ENCODE results near the gene TAX1BP3. TPM values are rescaled to one million over a fixed set of nuclear protein-coding genes. Genes with fewer than 3 reads are reported as not detected.

The TAX1BP3 gene
- polyA plus RNA-seq, 4 donors: 97.5 to 110 (median 104) TPM

GRCh38 chr17:3635474-3636153 is 32.8 kb downstream of the TAX1BP3 start:
- DNase-seq (ENCODE audit: low read depth in 4 of 4, low spot score in 3 of 4): peak in 1 of 4 donors; percentile 21

GRCh38 chr17:3632287-3632686 is 36.1 kb downstream of the TAX1BP3 start:
- no peak for DNase-seq (ENCODE audit: low read depth in 4 of 4, low spot score in 3 of 4)

- DNase-seq (ENCODE audit: low read depth in 4 of 4, low spot score in 3 of 4): no peak
These were observed 37.6 kb downstream of the TAX1BP3 start for GRCh38 chr17:3630781-3631180.

GRCh38 chr17:3627769-3628167 is 40.6 kb downstream of the TAX1BP3 start:
- DNase-seq (ENCODE audit: low read depth in 4 of 4, low spot score in 3 of 4): no peak

- no peak for DNase-seq (ENCODE audit: low read depth in 4 of 4, low spot score in 3 of 4)
These were observed 41.3 kb downstream of the TAX1BP3 start for GRCh38 chr17:3626831-3627768.

GRCh38 chr17:3622977-3623594 is 45.3 kb downstream of the TAX1BP3 start:
- DNase-seq (ENCODE audit: low read depth in 4 of 4, low spot score in 3 of 4): no peak

- no peak for DNase-seq (ENCODE audit: low read depth in 4 of 4, low spot score in 3 of 4)
These were observed 47.1 kb downstream of the TAX1BP3 start for GRCh38 chr17:3621146-3621720.

- DNase-seq (ENCODE audit: low read depth in 4 of 4, low spot score in 3 of 4): no peak
These were observed 53.1 kb downstream of the TAX1BP3 start for GRCh38 chr17:3615160-3615870.

GRCh38 chr17:3613124-3613523 is 55.3 kb downstream of the TAX1BP3 start:
- no peak for DNase-seq (ENCODE audit: low read depth in 4 of 4, low spot score in 3 of 4)

Other genes starting within 250 kb of the TAX1BP3 start
- under 1 TPM in 1 of 4 donors, not detected in 3; 0.06 TPM for gene OR1E2, start 234.7 kb downstream of the TAX1BP3 start, polyA plus RNA-seq (ENCODE audit: insufficient read length in 4 of 4)
- 1 to 10 TPM in 1 of 4 donors, under 1 TPM in 3; 0.46 to 1.1 (median 0.67) TPM for gene SPATA22, start 196.8 kb downstream of the TAX1BP3 start, polyA plus RNA-seq (ENCODE audit: insufficient read length in 4 of 4)
- 10 to 100 TPM; 24.8 to 34.0 (median 29.0) TPM for gene ASPA, start 192.6 kb downstream of the TAX1BP3 start, polyA plus RNA-seq (ENCODE audit: insufficient read length in 4 of 4)
- gene TRPV3, start 110.8 kb downstream of the TAX1BP3 start, polyA plus RNA-seq (ENCODE audit: insufficient read length in 4 of 4): 1 to 10 TPM in 3 of 4 donors, under 1 TPM in 1; 0.61 to 1.1 (median 1.0) TPM
- gene TRPV1, start 59.2 kb downstream of the TAX1BP3 start, polyA plus RNA-seq (ENCODE audit: insufficient read length in 4 of 4): 10 to 100 TPM in 1 of 4 donors, 1 to 10 TPM in 3; 6.5 to 10.3 (median 8.5) TPM
- gene SHPK, start 32.3 kb downstream of the TAX1BP3 start, polyA plus RNA-seq (ENCODE audit: insufficient read length in 4 of 4): 10 to 100 TPM; 13.2 to 19.0 (median 15.2) TPM
- 10 to 100 TPM; 21.6 to 24.9 (median 22.3) TPM for gene CTNS, start 31.8 kb downstream of the TAX1BP3 start, polyA plus RNA-seq (ENCODE audit: insufficient read length in 4 of 4)
- 10 to 100 TPM; 30.2 to 38.4 (median 31.1) TPM for gene EMC6, start 234 bp upstream of the TAX1BP3 start, polyA plus RNA-seq (ENCODE audit: insufficient read length in 4 of 4)
- 1 to 10 TPM; 1.3 to 1.7 (median 1.4) TPM for gene P2RX5, start 27.6 kb upstream of the TAX1BP3 start, polyA plus RNA-seq (ENCODE audit: insufficient read length in 4 of 4)
- gene HASPIN, start 55.3 kb upstream of the TAX1BP3 start, polyA plus RNA-seq (ENCODE audit: insufficient read length in 4 of 4): 1 to 10 TPM; 2.9 to 3.9 (median 3.4) TPM
- 10 to 100 TPM; 33.5 to 40.4 (median 39.3) TPM for gene ITGAE, start 132.6 kb upstream of the TAX1BP3 start, polyA plus RNA-seq (ENCODE audit: insufficient read length in 4 of 4)
- gene NCBP3, start 177.7 kb upstream of the TAX1BP3 start, polyA plus RNA-seq (ENCODE audit: insufficient read length in 4 of 4): 10 to 100 TPM; 69.0 to 91.3 (median 79.4) TPM
- 1 to 10 TPM; 3.8 to 4.7 (median 4.1) TPM for gene CAMKK1, start 224.5 kb upstream of the TAX1BP3 start, polyA plus RNA-seq (ENCODE audit: insufficient read length in 4 of 4)
- 1 to 10 TPM in 2 of 4 donors, under 1 TPM in 2; 0.87 to 1.6 (median 0.94) TPM for gene P2RX1, start 247.9 kb upstream of the TAX1BP3 start, polyA plus RNA-seq (ENCODE audit: insufficient read length in 4 of 4)